ENCODE data around the gene NPM1.

DNA sequence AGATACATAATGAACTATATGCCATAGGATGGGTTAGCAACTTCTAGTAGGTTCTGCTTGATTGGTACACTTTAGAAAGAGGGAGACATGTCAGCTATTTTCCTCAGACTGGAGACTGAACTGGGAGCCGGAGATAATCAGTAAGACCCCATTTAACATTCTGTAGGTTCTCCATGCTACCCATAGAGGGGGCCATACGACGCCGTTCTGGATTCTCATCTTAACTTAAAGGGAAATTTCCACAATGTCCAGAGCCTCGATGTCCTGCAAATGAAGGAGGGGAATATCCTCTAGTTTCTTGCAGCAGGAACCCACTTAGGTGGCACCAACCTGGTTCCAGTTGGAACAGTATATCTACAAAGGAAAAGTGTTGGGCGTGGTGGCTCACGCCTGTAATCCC lies 22.3 kb upstream of the NPM1 start:
- TF ChIP-seq, protein P1, sequence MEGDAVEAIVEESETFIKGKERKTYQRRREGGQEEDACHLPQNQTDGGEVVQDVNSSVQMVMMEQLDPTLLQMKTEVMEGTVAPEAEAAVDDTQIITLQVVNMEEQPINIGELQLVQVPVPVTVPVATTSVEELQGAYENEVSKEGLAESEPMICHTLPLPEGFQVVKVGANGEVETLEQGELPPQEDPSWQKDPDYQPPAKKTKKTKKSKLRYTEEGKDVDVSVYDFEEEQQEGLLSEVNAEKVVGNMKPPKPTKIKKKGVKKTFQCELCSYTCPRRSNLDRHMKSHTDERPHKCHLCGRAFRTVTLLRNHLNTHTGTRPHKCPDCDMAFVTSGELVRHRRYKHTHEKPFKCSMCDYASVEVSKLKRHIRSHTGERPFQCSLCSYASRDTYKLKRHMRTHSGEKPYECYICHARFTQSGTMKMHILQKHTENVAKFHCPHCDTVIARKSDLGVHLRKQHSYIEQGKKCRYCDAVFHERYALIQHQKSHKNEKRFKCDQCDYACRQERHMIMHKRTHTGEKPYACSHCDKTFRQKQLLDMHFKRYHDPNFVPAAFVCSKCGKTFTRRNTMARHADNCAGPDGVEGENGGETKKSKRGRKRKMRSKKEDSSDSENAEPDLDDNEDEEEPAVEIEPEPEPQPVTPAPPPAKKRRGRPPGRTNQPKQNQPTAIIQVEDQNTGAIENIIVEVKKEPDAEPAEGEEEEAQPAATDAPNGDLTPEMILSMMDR (IDR thresholded peaks at IDR 0.05; ENCODE audit: low read depth, low read length, missing input control): no peak
- TF ChIP-seq TAF1 (conservative IDR thresholded peaks at IDR 0.05) (no peak), RAD21 (IDR thresholded peaks at IDR 0.05) (no peak), RXRA (IDR thresholded peaks at IDR 0.05) (no peak), FOXA1 (IDR thresholded peaks at IDR 0.05) (no peak), JUND (IDR thresholded peaks at IDR 0.05) (no peak), HNF4G (IDR thresholded peaks at IDR 0.05) (no peak)
- TF ChIP-seq, protein P2, sequence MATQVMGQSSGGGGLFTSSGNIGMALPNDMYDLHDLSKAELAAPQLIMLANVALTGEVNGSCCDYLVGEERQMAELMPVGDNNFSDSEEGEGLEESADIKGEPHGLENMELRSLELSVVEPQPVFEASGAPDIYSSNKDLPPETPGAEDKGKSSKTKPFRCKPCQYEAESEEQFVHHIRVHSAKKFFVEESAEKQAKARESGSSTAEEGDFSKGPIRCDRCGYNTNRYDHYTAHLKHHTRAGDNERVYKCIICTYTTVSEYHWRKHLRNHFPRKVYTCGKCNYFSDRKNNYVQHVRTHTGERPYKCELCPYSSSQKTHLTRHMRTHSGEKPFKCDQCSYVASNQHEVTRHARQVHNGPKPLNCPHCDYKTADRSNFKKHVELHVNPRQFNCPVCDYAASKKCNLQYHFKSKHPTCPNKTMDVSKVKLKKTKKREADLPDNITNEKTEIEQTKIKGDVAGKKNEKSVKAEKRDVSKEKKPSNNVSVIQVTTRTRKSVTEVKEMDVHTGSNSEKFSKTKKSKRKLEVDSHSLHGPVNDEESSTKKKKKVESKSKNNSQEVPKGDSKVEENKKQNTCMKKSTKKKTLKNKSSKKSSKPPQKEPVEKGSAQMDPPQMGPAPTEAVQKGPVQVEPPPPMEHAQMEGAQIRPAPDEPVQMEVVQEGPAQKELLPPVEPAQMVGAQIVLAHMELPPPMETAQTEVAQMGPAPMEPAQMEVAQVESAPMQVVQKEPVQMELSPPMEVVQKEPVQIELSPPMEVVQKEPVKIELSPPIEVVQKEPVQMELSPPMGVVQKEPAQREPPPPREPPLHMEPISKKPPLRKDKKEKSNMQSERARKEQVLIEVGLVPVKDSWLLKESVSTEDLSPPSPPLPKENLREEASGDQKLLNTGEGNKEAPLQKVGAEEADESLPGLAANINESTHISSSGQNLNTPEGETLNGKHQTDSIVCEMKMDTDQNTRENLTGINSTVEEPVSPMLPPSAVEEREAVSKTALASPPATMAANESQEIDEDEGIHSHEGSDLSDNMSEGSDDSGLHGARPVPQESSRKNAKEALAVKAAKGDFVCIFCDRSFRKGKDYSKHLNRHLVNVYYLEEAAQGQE (IDR thresholded peaks at IDR 0.05): no peak
- TF ChIP-seq, protein P3, sequence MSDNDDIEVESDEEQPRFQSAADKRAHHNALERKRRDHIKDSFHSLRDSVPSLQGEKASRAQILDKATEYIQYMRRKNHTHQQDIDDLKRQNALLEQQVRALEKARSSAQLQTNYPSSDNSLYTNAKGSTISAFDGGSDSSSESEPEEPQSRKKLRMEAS (IDR thresholded peaks at IDR 0.05): no peak
- TF ChIP-seq, protein P4, sequence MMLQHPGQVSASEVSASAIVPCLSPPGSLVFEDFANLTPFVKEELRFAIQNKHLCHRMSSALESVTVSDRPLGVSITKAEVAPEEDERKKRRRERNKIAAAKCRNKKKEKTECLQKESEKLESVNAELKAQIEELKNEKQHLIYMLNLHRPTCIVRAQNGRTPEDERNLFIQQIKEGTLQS (IDR thresholded peaks at IDR 0.05): no peak
- TF ChIP-seq, protein P5, sequence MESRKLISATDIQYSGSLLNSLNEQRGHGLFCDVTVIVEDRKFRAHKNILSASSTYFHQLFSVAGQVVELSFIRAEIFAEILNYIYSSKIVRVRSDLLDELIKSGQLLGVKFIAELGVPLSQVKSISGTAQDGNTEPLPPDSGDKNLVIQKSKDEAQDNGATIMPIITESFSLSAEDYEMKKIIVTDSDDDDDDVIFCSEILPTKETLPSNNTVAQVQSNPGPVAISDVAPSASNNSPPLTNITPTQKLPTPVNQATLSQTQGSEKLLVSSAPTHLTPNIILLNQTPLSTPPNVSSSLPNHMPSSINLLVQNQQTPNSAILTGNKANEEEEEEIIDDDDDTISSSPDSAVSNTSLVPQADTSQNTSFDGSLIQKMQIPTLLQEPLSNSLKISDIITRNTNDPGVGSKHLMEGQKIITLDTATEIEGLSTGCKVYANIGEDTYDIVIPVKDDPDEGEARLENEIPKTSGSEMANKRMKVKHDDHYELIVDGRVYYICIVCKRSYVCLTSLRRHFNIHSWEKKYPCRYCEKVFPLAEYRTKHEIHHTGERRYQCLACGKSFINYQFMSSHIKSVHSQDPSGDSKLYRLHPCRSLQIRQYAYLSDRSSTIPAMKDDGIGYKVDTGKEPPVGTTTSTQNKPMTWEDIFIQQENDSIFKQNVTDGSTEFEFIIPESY (IDR thresholded peaks at IDR 0.05): no peak

Measured in liver (tissue), 3 donors.